ENCODE measurements around the gene IL32. TPM values are rescaled to one million over a fixed set of nuclear protein-coding genes. Genes with fewer than 3 reads are reported as not detected.

Gene IL32
- total RNA-seq, 1 donor from 2014 or later = 1.7 TPM

DNA sequence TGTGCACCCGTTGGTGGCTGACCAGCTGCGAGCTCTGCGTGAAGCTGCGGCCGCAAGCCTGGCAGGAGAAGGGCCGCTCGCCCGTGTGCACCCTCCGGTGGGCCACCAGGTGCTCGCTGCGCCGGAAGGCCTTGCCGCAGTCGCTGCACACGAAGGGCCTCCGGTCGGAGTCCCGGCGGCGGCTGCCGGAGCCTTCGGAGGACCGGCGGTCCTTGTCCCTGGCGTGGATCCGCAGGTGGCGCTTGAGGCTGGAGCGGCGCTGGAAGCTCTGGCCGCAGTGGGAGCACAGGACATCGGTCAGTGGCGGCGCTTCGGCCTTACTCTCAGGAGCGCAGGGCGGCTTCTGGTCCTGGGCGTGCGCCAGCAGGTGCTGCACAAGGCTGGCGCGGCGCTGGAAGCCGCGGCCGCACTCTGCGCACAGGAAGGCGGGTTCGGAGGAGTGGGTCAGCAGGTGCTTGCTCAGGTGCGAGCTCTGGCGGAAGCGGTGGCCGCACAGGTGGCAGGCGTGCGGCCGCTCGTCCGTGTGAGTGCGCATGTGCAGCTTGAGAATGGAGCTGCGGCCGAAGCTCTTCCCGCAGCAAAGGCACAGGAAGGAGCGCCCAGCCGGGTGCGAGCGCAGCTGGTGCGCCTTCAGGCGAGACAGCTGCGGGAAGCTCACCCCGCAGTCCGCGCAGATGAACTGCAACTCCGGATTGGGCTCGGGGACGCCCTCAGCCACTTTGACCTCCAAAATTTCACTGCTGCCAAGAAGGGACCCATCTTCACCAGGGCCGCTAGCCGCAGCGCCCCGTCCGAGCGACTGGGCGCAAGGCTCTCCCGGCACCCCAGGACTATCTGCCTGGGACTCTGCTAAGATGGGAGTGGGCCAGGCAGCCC is 24.5 kb downstream of the IL32 start:
- peak overlapping the region; percentile 42 for H3K4me3 Mint-ChIP-seq (ENCODE audit: unreplicated experiment)
- TF ChIP-seq, protein P1, sequence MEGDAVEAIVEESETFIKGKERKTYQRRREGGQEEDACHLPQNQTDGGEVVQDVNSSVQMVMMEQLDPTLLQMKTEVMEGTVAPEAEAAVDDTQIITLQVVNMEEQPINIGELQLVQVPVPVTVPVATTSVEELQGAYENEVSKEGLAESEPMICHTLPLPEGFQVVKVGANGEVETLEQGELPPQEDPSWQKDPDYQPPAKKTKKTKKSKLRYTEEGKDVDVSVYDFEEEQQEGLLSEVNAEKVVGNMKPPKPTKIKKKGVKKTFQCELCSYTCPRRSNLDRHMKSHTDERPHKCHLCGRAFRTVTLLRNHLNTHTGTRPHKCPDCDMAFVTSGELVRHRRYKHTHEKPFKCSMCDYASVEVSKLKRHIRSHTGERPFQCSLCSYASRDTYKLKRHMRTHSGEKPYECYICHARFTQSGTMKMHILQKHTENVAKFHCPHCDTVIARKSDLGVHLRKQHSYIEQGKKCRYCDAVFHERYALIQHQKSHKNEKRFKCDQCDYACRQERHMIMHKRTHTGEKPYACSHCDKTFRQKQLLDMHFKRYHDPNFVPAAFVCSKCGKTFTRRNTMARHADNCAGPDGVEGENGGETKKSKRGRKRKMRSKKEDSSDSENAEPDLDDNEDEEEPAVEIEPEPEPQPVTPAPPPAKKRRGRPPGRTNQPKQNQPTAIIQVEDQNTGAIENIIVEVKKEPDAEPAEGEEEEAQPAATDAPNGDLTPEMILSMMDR (IDR thresholded peaks at IDR 0.05; ENCODE audit: unreplicated experiment) = no peak
- H3K4me1 Mint-ChIP-seq (ENCODE audit: unreplicated experiment) = peaks cover 38% of the 10 kb centered on the region
- peaks cover 14% of the 10 kb centered on the region for H3K27me3 Mint-ChIP-seq (ENCODE audit: unreplicated experiment)
- no peaks in the 10 kb centered on the region for H3K9me3 Mint-ChIP-seq (ENCODE audit: unreplicated experiment)
- H3K27ac Mint-ChIP-seq (ENCODE audit: unreplicated experiment) = no peak overlapping the region
- no peak for DNase-seq (ENCODE audit: low spot score)
- H3K36me3 Mint-ChIP-seq (ENCODE audit: low read depth, unreplicated experiment) = peaks cover 12% of the 10 kb centered on the region

DNA sequence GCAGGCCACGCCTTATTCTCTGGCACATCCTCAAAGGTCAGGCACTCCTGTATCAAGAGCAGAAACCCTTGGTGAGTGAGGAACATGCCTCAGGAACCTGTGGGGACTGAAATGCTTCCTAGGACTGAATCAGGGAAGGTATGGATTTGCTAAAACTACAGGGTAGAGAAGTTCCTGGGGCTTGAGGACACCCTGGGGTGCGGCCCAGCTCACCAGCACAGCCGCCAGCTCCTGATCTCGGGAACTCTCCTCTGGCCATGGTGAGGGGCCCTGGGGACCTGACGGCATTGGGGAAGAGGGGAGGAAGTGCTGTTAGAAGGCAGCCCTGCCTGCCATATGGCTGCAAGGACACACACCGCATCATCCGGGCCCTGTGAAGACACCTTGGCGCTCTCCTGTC is 26.1 kb downstream of the IL32 start:
- DNase-seq (ENCODE audit: low spot score) = no peak
- peaks cover 25% of the 10 kb centered on the region for H3K4me1 Mint-ChIP-seq (ENCODE audit: unreplicated experiment)
- no peak overlapping the region for H3K4me3 Mint-ChIP-seq (ENCODE audit: unreplicated experiment)
- H3K9me3 Mint-ChIP-seq (ENCODE audit: unreplicated experiment) = no peaks in the 10 kb centered on the region
- H3K27ac Mint-ChIP-seq (ENCODE audit: unreplicated experiment) = no peak overlapping the region
- TF ChIP-seq, protein P1 (IDR thresholded peaks at IDR 0.05; ENCODE audit: unreplicated experiment) = no peak
- H3K36me3 Mint-ChIP-seq (ENCODE audit: low read depth, unreplicated experiment) = peaks cover 12% of the 10 kb centered on the region
- H3K27me3 Mint-ChIP-seq (ENCODE audit: unreplicated experiment) = peaks cover 11% of the 10 kb centered on the region

DNA sequence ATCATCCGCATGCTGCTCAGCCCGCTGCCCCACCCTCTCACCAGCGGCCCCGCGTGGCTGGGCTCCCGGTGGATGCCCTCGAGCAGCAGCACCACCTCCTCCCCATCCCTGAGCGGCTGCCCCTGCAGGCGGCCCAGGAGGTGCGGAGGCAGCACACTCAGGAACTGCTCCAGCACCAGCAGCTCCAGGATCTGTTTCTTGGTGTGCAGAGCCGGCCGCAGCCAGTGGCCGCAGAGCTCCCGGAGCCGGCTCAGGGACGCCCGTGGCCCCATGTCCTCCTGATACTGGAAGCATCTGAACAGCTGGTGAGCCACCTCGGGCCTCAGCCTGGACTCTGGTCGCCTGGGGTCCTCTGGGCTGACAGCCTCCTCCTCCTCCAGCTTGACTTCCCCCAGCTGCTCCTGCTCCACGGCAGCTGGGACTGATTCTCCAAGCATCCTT is 27.1 kb downstream of the IL32 start:
- peaks cover 24% of the 10 kb centered on the region for H3K4me1 Mint-ChIP-seq (ENCODE audit: unreplicated experiment)
- H3K36me3 Mint-ChIP-seq (ENCODE audit: low read depth, unreplicated experiment) = peaks cover 12% of the 10 kb centered on the region
- H3K27ac Mint-ChIP-seq (ENCODE audit: unreplicated experiment) = no peak overlapping the region
- peaks cover 15% of the 10 kb centered on the region for H3K27me3 Mint-ChIP-seq (ENCODE audit: unreplicated experiment)
- TF ChIP-seq, protein P1 (IDR thresholded peaks at IDR 0.05; ENCODE audit: unreplicated experiment) = no peak
- no peak for DNase-seq (ENCODE audit: low spot score)
- no peak overlapping the region for H3K4me3 Mint-ChIP-seq (ENCODE audit: unreplicated experiment)
- no peaks in the 10 kb centered on the region for H3K9me3 Mint-ChIP-seq (ENCODE audit: unreplicated experiment)

DNA sequence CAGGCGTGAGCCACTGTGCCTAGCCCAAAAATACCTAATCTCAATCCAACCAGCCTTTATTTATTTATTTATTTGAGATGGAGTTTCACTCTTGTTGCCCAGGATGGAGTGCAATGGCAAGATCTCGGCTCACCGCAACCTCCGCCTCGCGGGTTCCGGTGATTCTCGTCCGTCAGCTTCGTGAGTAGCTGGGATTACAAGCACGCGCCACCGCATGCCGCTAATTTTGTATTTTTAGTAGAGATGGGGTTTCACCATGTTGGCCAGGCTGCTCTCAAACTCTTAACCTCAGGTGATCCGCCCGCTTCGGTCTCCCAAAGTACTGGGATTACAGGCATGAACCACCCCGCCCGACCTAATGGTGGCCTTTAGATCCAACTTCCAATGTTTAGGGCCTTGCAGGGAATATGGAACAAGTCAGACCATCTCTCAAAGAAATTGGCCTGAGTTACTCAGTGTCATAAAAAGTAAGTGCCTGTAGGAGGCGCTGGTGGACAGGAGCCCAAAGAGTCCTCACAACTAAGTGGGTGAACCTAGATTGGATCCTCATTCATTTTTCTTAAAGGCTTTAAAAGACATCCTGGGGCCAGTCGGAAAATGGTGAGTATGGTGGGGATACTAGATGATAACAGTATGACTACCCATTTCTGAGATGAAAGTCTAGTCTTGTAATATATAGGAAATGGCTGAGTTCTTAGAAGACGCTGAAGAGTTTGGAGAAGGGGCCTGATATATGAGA is 29.0 kb downstream of the IL32 start:
- peaks cover 12% of the 10 kb centered on the region for H3K36me3 Mint-ChIP-seq (ENCODE audit: low read depth, unreplicated experiment)
- H3K9me3 Mint-ChIP-seq (ENCODE audit: unreplicated experiment) = no peaks in the 10 kb centered on the region
- H3K4me3 Mint-ChIP-seq (ENCODE audit: unreplicated experiment) = no peak overlapping the region

More for the DNA sequence above, 29.0 kb downstream of the IL32 start:
- DNase-seq (ENCODE audit: low spot score) = peak; percentile 62
- peaks cover 14% of the 10 kb centered on the region for H3K27me3 Mint-ChIP-seq (ENCODE audit: unreplicated experiment)
- peak overlapping the region; percentile 10 for H3K27ac Mint-ChIP-seq (ENCODE audit: unreplicated experiment)
- peaks cover 25% of the 10 kb centered on the region for H3K4me1 Mint-ChIP-seq (ENCODE audit: unreplicated experiment)
- TF ChIP-seq, protein P1 (IDR thresholded peaks at IDR 0.05; ENCODE audit: unreplicated experiment) = peak; percentile 70

Measured in endothelial cell (in vitro differentiated cells).